Measurements from ENCODE around the gene ANO3. TPM values are rescaled to one million over a fixed set of nuclear protein-coding genes. Genes with fewer than 3 reads are reported as not detected.
A peak's percentile ranks its signal among the peaks of the same experiment; 100 is the strongest.

Gene ANO3
- total RNA-seq, 1 donor from 2014 or later, result not detected

DNA sequence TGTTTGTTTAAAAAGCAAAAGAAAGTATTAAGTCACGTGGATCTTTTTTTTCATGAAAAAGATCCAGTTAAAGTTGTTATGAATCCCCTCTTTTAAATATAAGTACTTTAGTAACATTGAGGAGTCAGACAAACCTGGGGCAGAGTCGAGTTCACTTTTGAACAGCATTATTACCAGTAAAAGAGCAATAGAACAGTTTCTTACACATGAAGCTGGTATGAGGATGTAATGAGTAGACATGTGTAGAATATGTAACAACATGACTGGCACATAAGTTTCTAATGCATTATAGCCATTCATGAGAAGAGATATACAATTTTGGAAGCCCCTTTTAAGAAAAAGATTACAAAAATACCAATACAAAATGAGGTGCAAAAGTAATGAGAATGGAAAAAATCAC lies 247.8 kb downstream of the ANO3 start:
- no peak for DNase-seq (ENCODE audit: extremely low spot score in 2 of 2)
- no peaks in the 10 kb centered on the region for H3K4me1 ChIP-seq
- H3K9me3 ChIP-seq, result no peaks in the 10 kb centered on the region
- H3K36me3 ChIP-seq, result no peaks in the 10 kb centered on the region
- H3K4me3 ChIP-seq, result no peak overlapping the region
- no peak overlapping the region for H3K27ac ChIP-seq
- no peak for TF ChIP-seq POLR2A (IDR thresholded peaks at IDR 0.05)
- TF ChIP-seq, protein P1, sequence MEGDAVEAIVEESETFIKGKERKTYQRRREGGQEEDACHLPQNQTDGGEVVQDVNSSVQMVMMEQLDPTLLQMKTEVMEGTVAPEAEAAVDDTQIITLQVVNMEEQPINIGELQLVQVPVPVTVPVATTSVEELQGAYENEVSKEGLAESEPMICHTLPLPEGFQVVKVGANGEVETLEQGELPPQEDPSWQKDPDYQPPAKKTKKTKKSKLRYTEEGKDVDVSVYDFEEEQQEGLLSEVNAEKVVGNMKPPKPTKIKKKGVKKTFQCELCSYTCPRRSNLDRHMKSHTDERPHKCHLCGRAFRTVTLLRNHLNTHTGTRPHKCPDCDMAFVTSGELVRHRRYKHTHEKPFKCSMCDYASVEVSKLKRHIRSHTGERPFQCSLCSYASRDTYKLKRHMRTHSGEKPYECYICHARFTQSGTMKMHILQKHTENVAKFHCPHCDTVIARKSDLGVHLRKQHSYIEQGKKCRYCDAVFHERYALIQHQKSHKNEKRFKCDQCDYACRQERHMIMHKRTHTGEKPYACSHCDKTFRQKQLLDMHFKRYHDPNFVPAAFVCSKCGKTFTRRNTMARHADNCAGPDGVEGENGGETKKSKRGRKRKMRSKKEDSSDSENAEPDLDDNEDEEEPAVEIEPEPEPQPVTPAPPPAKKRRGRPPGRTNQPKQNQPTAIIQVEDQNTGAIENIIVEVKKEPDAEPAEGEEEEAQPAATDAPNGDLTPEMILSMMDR (IDR thresholded peaks at IDR 0.05), result no peak
- no peak for TF ChIP-seq POLR2AphosphoS5 (IDR thresholded peaks at IDR 0.05; ENCODE audit: insufficient read depth in 1 of 2, low read depth in 1 of 2)
- no peaks in the 10 kb centered on the region for H3K27me3 ChIP-seq
- intact Hi-C loops (cut with DNase I), result no loop called here

- DNase-seq (ENCODE audit: extremely low spot score in 2 of 2), result no peak
- intact Hi-C loops (cut with DNase I), result no loop called here
- TF ChIP-seq POLR2A (IDR thresholded peaks at IDR 0.05), result no peak
- no peak for TF ChIP-seq POLR2AphosphoS5 (IDR thresholded peaks at IDR 0.05; ENCODE audit: insufficient read depth in 1 of 2, low read depth in 1 of 2)
- TF ChIP-seq, protein P1 (IDR thresholded peaks at IDR 0.05), result no peak
These were observed 249.0 kb downstream of the ANO3 start for GRCh38 chr11:26580929-26581328.

DNA sequence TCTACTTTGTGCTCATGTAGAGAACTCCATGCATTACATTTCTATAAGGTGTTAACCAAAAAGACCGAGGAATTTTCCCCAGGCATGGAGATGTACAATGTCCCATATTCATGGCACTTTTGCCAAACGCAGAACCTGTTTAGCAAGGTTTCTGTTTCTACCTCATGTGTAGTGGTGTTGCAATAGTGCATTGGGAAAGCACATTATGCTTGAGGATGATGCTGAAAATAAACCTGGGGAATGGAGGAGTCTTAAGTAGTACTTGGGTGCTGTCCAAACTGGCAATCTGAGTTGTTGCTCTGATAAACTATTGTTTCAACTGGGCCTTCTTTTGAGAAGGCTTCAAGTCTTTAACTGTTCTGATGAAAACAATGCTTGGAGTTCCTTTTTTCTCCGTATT lies 251.6 kb downstream of the ANO3 start:
- H3K4me3 ChIP-seq, result no peak overlapping the region
- H3K27me3 ChIP-seq, result no peaks in the 10 kb centered on the region
- H3K4me1 ChIP-seq, result no peaks in the 10 kb centered on the region
- no peaks in the 10 kb centered on the region for H3K36me3 ChIP-seq
- no peaks in the 10 kb centered on the region for H3K9me3 ChIP-seq
- intact Hi-C loops (cut with DNase I), result no loop called here
- DNase-seq (ENCODE audit: extremely low spot score in 2 of 2), result no peak
- TF ChIP-seq POLR2A (IDR thresholded peaks at IDR 0.05) (no peak), POLR2AphosphoS5 (IDR thresholded peaks at IDR 0.05; ENCODE audit: insufficient read depth in 1 of 2, low read depth in 1 of 2) (peak in 1 of 2 donors; percentile 92)
- TF ChIP-seq, protein P1 (IDR thresholded peaks at IDR 0.05), result no peak
- H3K27ac ChIP-seq, result no peak overlapping the region

More at GRCh38 chr11:26580929-26581328, 249.0 kb downstream of the ANO3 start:
- Histone ChIP-seq H3K4me1 (no peaks in the 10 kb centered on the region), H3K4me3 (no peak overlapping the region), H3K27ac (no peak overlapping the region), H3K27me3 (no peaks in the 10 kb centered on the region), H3K9me3 (no peaks in the 10 kb centered on the region), H3K36me3 (no peaks in the 10 kb centered on the region)

- H3K9me3 ChIP-seq, result no peaks in the 10 kb centered on the region
- TF ChIP-seq POLR2A (IDR thresholded peaks at IDR 0.05) (no peak), POLR2AphosphoS5 (IDR thresholded peaks at IDR 0.05; ENCODE audit: insufficient read depth in 1 of 2, low read depth in 1 of 2) (peak in 1 of 2 donors; percentile 22)
- TF ChIP-seq, protein P1 (IDR thresholded peaks at IDR 0.05), result no peak
- intact Hi-C loops (cut with DNase I), result no loop called here
- no peaks in the 10 kb centered on the region for H3K27me3 ChIP-seq
- H3K4me3 ChIP-seq, result no peak overlapping the region
- H3K4me1 ChIP-seq, result no peaks in the 10 kb centered on the region
- H3K36me3 ChIP-seq, result no peaks in the 10 kb centered on the region
- H3K27ac ChIP-seq, result no peak overlapping the region
- no peak for DNase-seq (ENCODE audit: extremely low spot score in 2 of 2)
These were observed 252.9 kb downstream of the ANO3 start for GRCh38 chr11:26584818-26585217.

- no peaks in the 10 kb centered on the region for H3K9me3 ChIP-seq
- no peak overlapping the region for H3K27ac ChIP-seq
- H3K4me3 ChIP-seq, result no peak overlapping the region
- no peaks in the 10 kb centered on the region for H3K4me1 ChIP-seq
- DNase-seq (ENCODE audit: extremely low spot score in 2 of 2), result no peak
- intact Hi-C loops (cut with DNase I), result no loop called here
- TF ChIP-seq, protein P1 (IDR thresholded peaks at IDR 0.05), result no peak
- peak in 1 of 2 donors; percentile 7 for TF ChIP-seq POLR2AphosphoS5 (IDR thresholded peaks at IDR 0.05; ENCODE audit: insufficient read depth in 1 of 2, low read depth in 1 of 2)
- H3K36me3 ChIP-seq, result no peaks in the 10 kb centered on the region
- no peaks in the 10 kb centered on the region for H3K27me3 ChIP-seq
These were observed 255.1 kb downstream of the ANO3 start for GRCh38 chr11:26587073-26587472.

All from vagina (tissue), 2 donors.